Thoracic aorta (tissue), 2 donors: ENCODE measurements around the gene ADAMTS17. TPM values are rescaled to one million over a fixed set of nuclear protein-coding genes. Genes with fewer than 3 reads are reported as not detected.

Experiments
- ATAC-seq: fragments of 150-250 bp; one replicate; pipeline ENCODE4 v1.8.0; 2017; ENCODE audit warnings: low read depth; ENCODE audit not compliant: insufficient number of reproducible peaks, low FRiP score
- DNase-seq: peaks from one replicate; pipeline ENCODE4 v3.0.0-alpha.2; 2020; ENCODE audit warnings: low spot score
- H3K27ac ChIP-seq, 2 donors: fragments of 200-600 bp; sonication (generic); 1 replicate in 1 of 2; 2 replicates in 1 of 2; pipeline ENCODE4 v1.5.1; 2016; ENCODE audit warnings: mild to moderate bottlenecking in 2 of 2, moderate library complexity in 2 of 2
- H3K27me3 ChIP-seq: fragments of 200-600 bp; sonication (generic); replicated peaks from 2 replicates; pipeline ENCODE4 v1.6.0; 2016; ENCODE audit warnings: mild to moderate bottlenecking; ENCODE audit not compliant: insufficient read depth
- H3K36me3 ChIP-seq: fragments of 200-600 bp; sonication (generic); one replicate; pipeline ENCODE4 v1.5.1; 2016
- H3K4me1 ChIP-seq, 2 donors: fragments of 200-600 bp; sonication (generic); 1 replicate in 1 of 2; 2 replicates in 1 of 2; pipeline versions ENCODE4 v1.5.1 to v1.6.0; 2016; ENCODE audit warnings: low read depth in 2 of 2, mild to moderate bottlenecking in 1 of 2; ENCODE audit not compliant: control insufficient read depth in 1 of 2
- H3K4me3 ChIP-seq: fragments of 200-600 bp; sonication (generic); 2 replicates; pipeline ENCODE4 v1.5.1; 2016; ENCODE audit warnings: mild to moderate bottlenecking
- H3K9me3 ChIP-seq: fragments of 200-600 bp; sonication (generic); 2 replicates; pipeline ENCODE4 v1.5.1; 2016
- CTCF ChIP-seq: fragments of 200-600 bp; sonication (generic); IDR thresholded peaks from one replicate; pipeline ENCODE4 v1.5.1; 2019; ENCODE audit warnings: antibody characterized with exemption
- total RNA-seq, 2 donors: library from RNA; depleted of rRNA; stranded (reverse); fragments of >200 nt; gene quantifications; one replicate each; pipeline versions ENCODE4 v1.1.0 to v1.2.3, GENCODE V29; 2016

Gene ADAMTS17
- total RNA-seq, 2 donors from 2014 or later: 2.8 to 8.1 TPM

GRCh38 chr15:100235030-100235617, 106.7 kb downstream of the ADAMTS17 start:
- H3K27ac ChIP-seq: no peak overlapping the region
- no peak for TF ChIP-seq CTCF
- no peaks in the 10 kb centered on the region for H3K9me3 ChIP-seq
- DNase-seq (no peak), ATAC-seq (no peak)
- no peaks in the 10 kb centered on the region for H3K36me3 ChIP-seq
- H3K4me1 ChIP-seq: peaks cover 5 to 11% of the 10 kb centered on the region in 2 donors
- H3K27me3 ChIP-seq: no peaks in the 10 kb centered on the region
- H3K4me3 ChIP-seq: no peak overlapping the region

GRCh38 chr15:100234158-100235029, 107.4 kb downstream of the ADAMTS17 start:
- H3K4me3 ChIP-seq: no peak overlapping the region
- TF ChIP-seq CTCF: no peak
- no peaks in the 10 kb centered on the region for H3K36me3 ChIP-seq
- H3K4me1 ChIP-seq: peaks cover 5 to 11% of the 10 kb centered on the region in 2 donors
- H3K27me3 ChIP-seq: no peaks in the 10 kb centered on the region
- ATAC-seq (no peak), DNase-seq (no peak)
- no peaks in the 10 kb centered on the region for H3K9me3 ChIP-seq
- no peak overlapping the region for H3K27ac ChIP-seq

GRCh38 chr15:100230784-100231183, 111.0 kb downstream of the ADAMTS17 start:
- no peak for TF ChIP-seq CTCF
- Histone ChIP-seq H3K9me3 (no peaks in the 10 kb centered on the region), H3K4me1 (peaks cover 5 to 11% of the 10 kb centered on the region in 2 donors), H3K27ac (no peak overlapping the region), H3K27me3 (no peaks in the 10 kb centered on the region), H3K36me3 (no peaks in the 10 kb centered on the region), H3K4me3 (no peak overlapping the region)
- DNase-seq (no peak), ATAC-seq (no peak)

GRCh38 chr15:100229181-100230163, 112.3 kb downstream of the ADAMTS17 start:
- Histone ChIP-seq H3K9me3 (no peaks in the 10 kb centered on the region), H3K27me3 (no peaks in the 10 kb centered on the region), H3K4me3 (no peak overlapping the region), H3K4me1 (peaks cover 2 to 4% of the 10 kb centered on the region in 2 donors), H3K27ac (no peak overlapping the region), H3K36me3 (no peaks in the 10 kb centered on the region)
- no peak for TF ChIP-seq CTCF
- DNase-seq (no peak), ATAC-seq (no peak)
